T-helper 1 cell (primary cell): ENCODE measurements around the gene EXOC3L4.
A peak's percentile ranks its signal among the peaks of the same experiment; 100 is the strongest.
"Not testable (repeated sequence)": the region's sequence is repeated elsewhere in the genome, so short reads cannot be mapped to it uniquely, and the experiment has no call there.

Experiments used
- DNase-seq, 5 donors: peaks; one replicate each; pipeline ENCODE4 v3.0.0-alpha.2; 2012 to 2020

EXOC3L4 gene

DNA sequence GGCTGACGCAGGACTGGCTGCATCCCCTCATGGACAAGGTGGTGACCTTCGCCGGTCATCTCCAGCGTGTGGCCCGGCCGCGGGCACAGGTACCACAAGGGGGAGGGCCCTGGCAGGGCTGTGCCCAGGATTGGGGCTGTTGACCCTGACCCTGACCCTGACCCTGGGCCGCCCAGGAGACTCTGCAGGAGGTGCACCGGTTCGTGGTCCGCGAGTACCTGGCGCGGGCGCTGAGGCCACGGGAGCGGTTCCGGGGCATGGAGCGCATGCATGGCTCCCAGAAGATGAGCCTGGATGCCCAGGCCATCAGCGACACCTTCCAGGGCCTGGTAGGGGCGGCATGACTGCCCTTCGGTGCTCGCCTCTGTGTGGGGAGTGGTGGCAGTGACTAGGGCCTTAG, 12.9 kb downstream of the EXOC3L4 start:
- DNase-seq, result no peak

DNA sequence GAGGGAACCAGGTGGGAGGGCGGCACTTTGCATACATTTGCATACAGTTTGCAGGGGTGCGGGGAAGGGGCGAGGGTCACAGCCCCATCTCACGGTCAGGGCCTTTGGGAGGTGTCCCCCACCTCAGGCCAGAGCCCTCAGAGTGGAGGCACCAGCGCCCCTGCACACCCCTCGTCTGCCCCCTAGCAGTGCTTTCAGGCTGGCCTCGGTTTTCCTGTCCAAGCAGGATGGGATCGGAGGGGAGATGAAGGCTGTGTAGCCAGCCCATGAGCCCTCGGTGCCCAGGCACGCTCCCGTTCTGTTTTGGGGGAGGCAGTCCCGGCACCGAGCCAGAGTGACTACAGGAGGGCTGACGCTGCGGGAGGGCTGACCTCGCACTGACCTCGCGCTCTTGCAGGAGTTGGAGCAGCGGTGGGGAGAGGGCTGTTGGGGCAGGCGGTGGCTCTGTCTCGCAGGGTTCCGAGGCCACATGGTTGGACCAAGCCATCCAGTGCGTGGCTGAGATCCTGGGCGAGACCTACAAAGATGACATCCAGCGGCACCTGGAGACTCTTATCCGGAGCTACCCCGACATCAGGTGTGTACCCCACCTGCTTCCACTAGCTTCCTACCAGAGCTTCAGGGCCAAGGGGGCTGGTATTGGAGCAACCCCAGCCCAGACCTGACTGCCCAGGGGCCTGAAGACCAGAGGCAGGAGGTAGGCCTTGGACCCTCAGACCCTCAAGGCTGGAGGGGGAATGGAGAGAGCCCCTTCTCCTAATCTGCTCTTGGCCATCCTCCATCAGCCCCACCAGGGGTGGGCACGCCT, 13.6 kb downstream of the EXOC3L4 start:
- no peak for DNase-seq

GRCh38 chr14:103108749-103109207, 14.3 kb downstream of the EXOC3L4 start:
- peak in 1 of 5 donors; percentile 29 for DNase-seq

GRCh38 chr14:103109535-103110441, 15.3 kb downstream of the EXOC3L4 start:
- no peak for DNase-seq

DNA sequence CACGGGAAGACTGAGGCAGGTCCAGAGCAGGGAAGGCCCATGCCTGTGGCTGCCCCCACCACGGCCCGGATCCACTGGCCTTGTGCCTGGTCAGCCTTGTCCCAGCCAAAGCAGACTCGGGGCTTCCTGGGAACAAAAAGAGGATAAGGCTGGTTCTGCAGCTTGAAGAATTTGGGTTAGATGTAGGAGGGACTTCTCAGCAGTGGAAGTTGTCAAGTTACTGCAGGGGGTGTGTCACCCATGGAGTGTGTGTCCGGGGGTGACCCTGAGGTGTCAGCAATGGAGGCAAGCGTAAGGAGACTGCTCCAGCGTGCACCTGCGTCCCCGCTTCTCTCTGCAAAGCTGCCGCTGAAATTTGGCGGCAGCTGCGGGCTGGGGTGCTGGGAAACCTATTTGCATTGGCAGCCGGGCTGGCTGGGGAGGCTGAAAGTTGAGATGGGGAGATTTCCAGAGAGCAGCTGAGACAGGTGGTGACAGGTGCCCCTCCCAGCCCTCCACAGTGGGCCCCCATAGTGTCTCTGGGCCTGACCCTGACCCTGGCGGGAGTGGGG, 16.2 kb downstream of the EXOC3L4 start:
- DNase-seq, result no peak

DNA sequence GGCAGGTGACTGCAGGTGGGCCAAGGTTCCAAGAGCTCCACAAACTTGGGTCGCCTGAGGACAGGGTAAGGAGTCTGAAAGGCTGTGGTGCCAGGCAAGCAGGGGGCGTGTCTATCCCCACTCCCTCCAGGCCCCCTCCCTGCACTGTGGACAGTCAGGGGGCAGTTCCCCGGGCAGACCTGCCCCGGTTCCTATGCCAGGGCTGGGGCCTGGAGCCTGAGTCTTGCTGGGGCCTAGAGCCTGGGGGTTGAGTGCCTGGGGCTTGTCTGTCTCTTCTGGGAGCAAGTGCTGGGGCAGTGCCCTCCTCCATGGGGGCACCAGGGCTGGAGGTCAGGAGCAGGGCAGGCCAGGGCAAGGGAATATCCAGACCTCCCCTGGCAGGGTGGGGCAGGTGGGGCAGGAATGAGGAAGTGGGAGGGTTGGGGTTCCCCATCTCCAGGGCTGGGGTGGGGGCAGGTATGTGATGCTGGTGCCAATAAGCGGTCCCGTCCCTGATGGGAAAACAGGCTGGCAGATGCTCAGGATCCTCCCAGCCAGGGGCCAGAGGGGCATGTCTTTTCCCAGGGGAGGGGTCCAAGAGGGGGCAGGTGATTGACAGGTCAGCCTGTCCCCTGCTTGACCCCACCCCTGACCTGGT, 16.8 kb downstream of the EXOC3L4 start:
- no peak for DNase-seq

GRCh38 chr14:103112400-103113243, 18.1 kb downstream of the EXOC3L4 start:
- DNase-seq, result no peak

GRCh38 chr14:103113303-103113702, 18.8 kb downstream of the EXOC3L4 start:
- DNase-seq, result no peak

DNA sequence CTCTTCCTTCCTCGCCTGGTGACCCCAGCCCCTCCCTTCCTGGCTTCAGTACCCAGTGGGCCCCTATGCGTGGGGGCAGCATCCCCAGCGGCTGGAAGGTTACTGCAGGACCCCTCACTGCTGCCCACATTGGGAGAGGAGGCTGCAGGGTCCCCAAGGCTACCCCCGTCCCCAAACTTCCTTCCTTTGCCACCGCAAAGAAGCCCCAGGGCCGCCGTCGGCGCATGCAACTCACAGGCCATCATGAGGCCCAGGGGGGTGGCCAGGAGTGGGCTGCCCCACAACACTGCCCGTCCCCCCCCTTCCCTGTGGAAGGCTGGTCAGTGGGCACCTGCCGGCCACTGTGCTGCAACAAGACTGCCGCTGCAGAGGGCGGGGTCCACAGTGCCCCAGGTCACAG, 19.2 kb downstream of the EXOC3L4 start:
- DNase-seq, result no peak

DNA sequence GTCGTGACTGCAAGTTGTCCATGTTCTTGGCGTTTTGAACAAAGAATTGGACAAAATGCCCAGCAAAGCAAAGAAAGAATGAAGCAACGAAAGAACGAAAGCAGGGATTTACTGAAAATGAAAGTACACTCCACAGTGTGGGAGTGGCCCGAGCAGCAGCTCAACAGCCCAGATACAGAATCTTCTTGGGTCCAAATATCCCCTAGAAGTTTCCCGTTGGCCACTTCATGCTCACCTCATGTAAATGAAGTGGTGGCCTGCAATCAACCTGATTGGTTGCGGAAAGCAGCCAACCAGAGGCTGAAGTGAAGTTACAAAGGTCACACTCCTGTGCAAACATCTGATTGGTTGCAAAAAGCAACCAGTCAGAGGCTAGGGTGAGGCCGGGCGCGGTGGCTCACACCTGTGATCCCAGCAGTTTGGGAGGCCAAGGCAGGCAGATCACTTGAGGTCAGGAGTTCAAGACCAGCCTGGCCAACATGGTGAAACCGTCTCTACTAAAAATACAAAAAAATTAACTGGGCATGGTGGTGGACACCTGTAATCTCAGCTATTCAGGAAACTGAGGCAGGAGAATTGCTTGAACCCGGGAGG, 20.7 kb downstream of the EXOC3L4 start:
- DNase-seq, result peak in 1 of 5 donors; percentile 20

- DNase-seq, result no peak
Measured at GRCh38 chr14:103115845-103116572, 21.5 kb downstream of the EXOC3L4 start.

DNA sequence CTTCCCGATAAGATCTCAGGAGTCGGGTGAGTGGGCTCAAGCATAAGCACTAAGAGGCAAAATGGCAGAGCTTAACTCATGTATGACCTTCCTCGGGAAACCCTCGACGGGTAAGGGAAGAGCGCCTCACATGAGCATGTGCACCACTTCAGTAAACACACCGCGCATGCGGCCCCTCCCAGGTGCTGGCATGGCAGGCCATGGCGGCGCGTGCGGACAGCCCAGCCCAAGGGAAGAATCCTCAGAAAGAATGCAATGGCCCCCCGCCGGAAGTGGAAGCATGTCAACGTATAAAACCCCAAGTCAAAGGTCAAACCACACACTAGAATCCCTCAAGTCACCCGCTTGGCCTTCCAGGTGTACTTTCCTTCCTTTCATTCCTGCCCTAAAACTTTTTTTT, 22.1 kb downstream of the EXOC3L4 start:
- DNase-seq, result no peak

DNA sequence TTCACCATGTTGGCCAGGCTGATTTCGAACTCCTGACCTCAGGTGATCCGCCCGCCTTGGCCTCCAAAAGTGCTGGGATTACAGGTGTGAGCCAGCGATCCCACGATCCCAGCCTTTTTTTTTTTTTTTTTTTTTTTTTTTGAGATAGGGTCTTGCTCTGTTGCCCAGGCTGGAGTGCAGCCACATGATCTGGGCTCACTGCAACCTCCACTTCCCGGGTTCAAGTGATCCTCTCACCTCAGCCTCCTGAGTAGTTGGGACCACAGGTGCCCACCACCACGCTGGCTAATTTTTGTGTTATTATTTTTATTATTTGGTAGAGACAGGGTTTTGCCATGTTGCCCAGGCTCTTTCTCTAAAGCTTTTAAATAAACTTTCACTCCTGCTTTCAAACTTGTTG, 23.0 kb downstream of the EXOC3L4 start:
- not testable (repeated sequence) for DNase-seq

GRCh38 chr14:103118018-103118662, 23.6 kb downstream of the EXOC3L4 start:
- DNase-seq, result no peak

GRCh38 chr14:103118663-103119404, 24.3 kb downstream of the EXOC3L4 start:
- DNase-seq, result no peak

- not testable (repeated sequence) for DNase-seq
Measured at GRCh38 chr14:103119527-103119926, 25.0 kb downstream of the EXOC3L4 start.

DNA sequence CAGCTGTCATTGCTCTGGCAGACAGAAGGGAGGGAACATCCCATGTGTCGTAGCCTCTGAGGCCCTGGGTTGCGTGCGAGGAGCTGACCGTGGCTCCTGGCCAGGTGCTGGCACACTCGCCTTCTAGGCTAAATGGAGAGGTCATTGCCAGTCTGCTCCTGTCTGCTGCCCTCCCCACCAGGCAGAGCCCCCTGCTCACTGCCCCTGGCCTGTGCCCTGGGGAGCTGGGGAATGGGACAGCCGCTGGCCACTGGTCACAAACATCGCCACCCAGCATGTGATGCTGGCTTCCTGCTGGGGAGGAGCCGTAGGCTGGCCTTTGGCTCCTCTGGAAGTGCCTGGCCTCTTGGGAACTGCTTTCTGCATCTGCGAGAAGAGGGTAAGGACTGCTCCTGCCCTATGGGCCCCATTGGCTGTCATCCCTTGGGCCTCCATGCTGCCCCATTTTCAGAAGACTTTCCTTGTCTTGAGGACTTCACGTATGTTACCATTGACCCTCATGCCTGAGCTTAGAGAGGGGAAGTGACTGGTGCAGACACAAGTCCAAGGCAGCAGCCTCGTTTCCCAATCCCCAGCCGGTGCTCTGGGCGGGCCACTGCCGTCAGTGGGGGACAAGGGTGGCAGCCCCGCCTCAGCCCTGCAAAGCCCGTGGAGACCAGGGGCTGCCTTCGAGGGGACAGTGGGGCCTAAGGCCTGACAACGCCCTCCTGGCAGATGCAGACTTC, 26.8 kb downstream of the EXOC3L4 start:
- DNase-seq, result no peak

DNA sequence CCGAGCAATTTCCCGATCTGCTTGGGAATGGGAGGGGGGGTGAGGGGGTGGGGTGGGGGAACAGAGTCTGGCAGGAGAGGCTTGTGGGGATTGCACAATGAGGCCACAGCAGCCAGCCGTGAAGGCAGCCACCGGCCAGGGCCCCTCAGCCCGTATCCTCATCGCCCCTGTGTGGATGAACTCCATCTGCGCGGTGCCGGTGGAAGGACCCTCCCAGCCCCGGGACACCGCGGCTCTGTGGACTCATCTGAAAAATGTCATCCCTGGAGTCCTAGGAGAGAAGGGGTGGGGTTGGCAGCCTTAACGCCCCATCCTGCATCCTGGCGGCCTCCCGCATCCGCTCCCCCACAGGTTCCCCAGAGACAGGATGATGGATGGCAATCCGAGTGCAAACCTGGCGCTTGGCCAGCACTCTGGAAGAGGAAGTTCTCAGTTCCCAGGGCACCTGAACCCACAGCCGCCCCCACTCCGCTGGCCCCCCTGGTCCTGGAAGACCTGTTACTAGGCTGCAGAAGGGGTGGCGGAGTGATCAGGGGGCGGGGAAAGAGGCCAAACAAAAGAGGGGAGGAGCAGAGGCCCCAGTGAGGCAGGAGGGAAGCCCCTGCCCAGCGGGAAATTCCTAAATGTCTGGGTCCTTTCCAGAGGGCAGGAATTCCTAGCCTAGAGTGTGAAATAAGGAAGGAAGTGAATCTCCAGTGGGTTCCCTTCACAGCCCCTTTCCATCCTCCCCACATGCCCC, 27.5 kb downstream of the EXOC3L4 start:
- DNase-seq, result no peak
